A172 (cell line): ENCODE measurements around the gene NFASC. TPM values are rescaled to one million over a fixed set of nuclear protein-coding genes. Genes with fewer than 3 reads are reported as not detected.

Source experiments
- DNase-seq: peaks from one replicate; pipeline ENCODE4 v3.0.0-alpha.2; 2015; ENCODE audit warnings: low spot score
- total RNA-seq: library from RNA; depleted of rRNA; stranded (reverse); fragments of >200 nt; shearing (Covaris generic); gene quantifications from 2 replicates; pipeline ENCODE4 v1.2.3, GENCODE V29; 2014; rRNA removed

The NFASC gene
- 19.8 and 33.3 TPM in 2 replicates for total RNA-seq

GRCh38 chr1:204870160-204870912, at the start of gene NFASC:
Gene NFASC (plus strand): TSS chr1:204870862. CDS start chr1:204944316, 73,454 bp downstream.
- DNase-seq = no peak

GRCh38 chr1:204821476-204821875, 49.2 kb upstream of the NFASC start:
- DNase-seq = no peak

GRCh38 chr1:204821924-204822323, 48.7 kb upstream of the NFASC start:
- no peak for DNase-seq

- DNase-seq = no peak
Observed at GRCh38 chr1:204826970-204827369, 43.7 kb upstream of the NFASC start.

GRCh38 chr1:204828352-204828850, 42.3 kb upstream of the NFASC start:
- DNase-seq = peak; percentile 68

- DNase-seq = no peak
Observed at GRCh38 chr1:204829133-204829825, 41.4 kb upstream of the NFASC start.

- no peak for DNase-seq
Observed at GRCh38 chr1:204830747-204831146, 39.9 kb upstream of the NFASC start.

- no peak for DNase-seq
Observed at GRCh38 chr1:204831186-204831585, 39.5 kb upstream of the NFASC start.

- DNase-seq = no peak
Observed at GRCh38 chr1:204834336-204834735, 36.3 kb upstream of the NFASC start.

- DNase-seq = no peak
Observed at GRCh38 chr1:204834752-204835151, 35.9 kb upstream of the NFASC start.

- no peak for DNase-seq
Observed at GRCh38 chr1:204835737-204836136, 34.9 kb upstream of the NFASC start.

GRCh38 chr1:204836856-204837255, 33.8 kb upstream of the NFASC start:
- DNase-seq = peak; percentile 45

- peak; percentile 80 for DNase-seq
Observed at GRCh38 chr1:204837440-204838084, 33.1 kb upstream of the NFASC start.

GRCh38 chr1:204841316-204841715, 29.3 kb upstream of the NFASC start:
- DNase-seq = no peak

GRCh38 chr1:204841798-204842197, 28.9 kb upstream of the NFASC start:
- no peak for DNase-seq

GRCh38 chr1:204842369-204842768, 28.3 kb upstream of the NFASC start:
- DNase-seq = no peak

GRCh38 chr1:204842892-204843291, 27.8 kb upstream of the NFASC start:
- peak; percentile 36 for DNase-seq

GRCh38 chr1:204846546-204846945, 24.1 kb upstream of the NFASC start:
- no peak for DNase-seq

- no peak for DNase-seq
Observed at GRCh38 chr1:204848579-204848978, 22.1 kb upstream of the NFASC start.

- no peak for DNase-seq
Observed at GRCh38 chr1:204852854-204853253, 17.8 kb upstream of the NFASC start.

- DNase-seq = no peak
Observed at GRCh38 chr1:204853436-204853835, 17.2 kb upstream of the NFASC start.

GRCh38 chr1:204854286-204854685, 16.4 kb upstream of the NFASC start:
- no peak for DNase-seq
